Vagina (tissue), 2 donors: ENCODE data around the gene MYH14.

Source experiments
- CTCF ChIP-seq, 3 experiments: fragments of 450-650 bp in 2 of 3; fragments of 200-600 bp in 1 of 3; sonication (generic) in 1 of 3; IDR thresholded peaks; one replicate each; pipeline ENCODE4 v1.5.1; 2017 to 2019; ENCODE audit warnings: antibody characterized with exemption in 3 of 3, mild to moderate bottlenecking in 2 of 3, moderate library complexity in 2 of 3
- POLR2AphosphoS5 ChIP-seq, 2 donors: sonication (generic); formaldehyde crosslinking; IDR thresholded peaks; one replicate each; pipeline ENCODE4 v1.9.0; 2017; ENCODE audit warnings: antibody characterized with exemption in 2 of 2, mild to moderate bottlenecking in 2 of 2, low read depth in 1 of 2; ENCODE audit not compliant: insufficient read depth in 1 of 2

- TF ChIP-seq CTCF (IDR thresholded peaks at IDR 0.05) = no peak
- TF ChIP-seq POLR2AphosphoS5 (IDR thresholded peaks at IDR 0.05; ENCODE audit: insufficient read depth in 1 of 2, low read depth in 1 of 2) = no peak
These were observed 29.2 kb upstream of the MYH14 start for GRCh38 chr19:50174100-50174793.
